ENCODE measurements around the gene MRPL18.
"Not testable (repeated sequence)": the region's sequence is repeated elsewhere in the genome, so short reads cannot be mapped to it uniquely, and the experiment has no call there.

The MRPL18 gene

GRCh38 chr6:159819932-159820640, 29.8 kb downstream of the MRPL18 start:
- peak; percentile 47 for ATAC-seq
- H3K27me3 Mint-ChIP-seq = peaks cover 24% of the 10 kb centered on the region
- H3K4me3 Mint-ChIP-seq = peak overlapping the region; percentile 67
- H3K27ac Mint-ChIP-seq = peak overlapping the region; percentile 57
- peaks cover 15% of the 10 kb centered on the region for H3K4me1 Mint-ChIP-seq
- peaks cover 20% of the 10 kb centered on the region for H3K36me3 Mint-ChIP-seq
- H3K9me3 Mint-ChIP-seq = no peaks in the 10 kb centered on the region

- Mint-ChIP-seq H3K27me3 (peaks cover 24% of the 10 kb centered on the region), H3K4me3 (no peak overlapping the region), H3K4me1 (peaks cover 15% of the 10 kb centered on the region), H3K27ac (no peak overlapping the region), H3K36me3 (peaks cover 20% of the 10 kb centered on the region), H3K9me3 (no peaks in the 10 kb centered on the region)
- ATAC-seq = no peak
These were observed 30.9 kb downstream of the MRPL18 start for GRCh38 chr6:159821122-159821521.

GRCh38 chr6:159821726-159822125, 31.5 kb downstream of the MRPL18 start:
- ATAC-seq = no peak
- H3K4me3 Mint-ChIP-seq = no peak overlapping the region

GRCh38 chr6:159823953-159824352, 33.7 kb downstream of the MRPL18 start:
- Mint-ChIP-seq H3K27me3 (peaks cover 24% of the 10 kb centered on the region), H3K4me3 (no peak overlapping the region), H3K4me1 (peaks cover 16% of the 10 kb centered on the region), H3K36me3 (peaks cover 20% of the 10 kb centered on the region), H3K9me3 (no peaks in the 10 kb centered on the region), H3K27ac (no peak overlapping the region)
- no peak for ATAC-seq

More at GRCh38 chr6:159821726-159822125, 31.5 kb downstream of the MRPL18 start:
- H3K27ac Mint-ChIP-seq = no peak overlapping the region
- peaks cover 24% of the 10 kb centered on the region for H3K27me3 Mint-ChIP-seq
- peaks cover 15% of the 10 kb centered on the region for H3K4me1 Mint-ChIP-seq
- peaks cover 20% of the 10 kb centered on the region for H3K36me3 Mint-ChIP-seq
- H3K9me3 Mint-ChIP-seq = no peaks in the 10 kb centered on the region

- H3K4me3 Mint-ChIP-seq, ATAC-seq, H3K27ac Mint-ChIP-seq, H3K9me3 Mint-ChIP-seq: not testable (repeated sequence)
- peaks cover 19% of the 10 kb centered on the region for H3K4me1 Mint-ChIP-seq
- peaks cover 19% of the 10 kb centered on the region for H3K27me3 Mint-ChIP-seq
- peaks cover 13% of the 10 kb centered on the region for H3K36me3 Mint-ChIP-seq
These were observed 34.4 kb downstream of the MRPL18 start for GRCh38 chr6:159824690-159825089.

GRCh38 chr6:159826004-159826403, 35.7 kb downstream of the MRPL18 start:
- no peak for ATAC-seq
- no peak overlapping the region for H3K27ac Mint-ChIP-seq
- no peak overlapping the region for H3K4me3 Mint-ChIP-seq
- H3K36me3 Mint-ChIP-seq = peaks cover 12% of the 10 kb centered on the region
- peaks cover 18% of the 10 kb centered on the region for H3K4me1 Mint-ChIP-seq
- peaks cover 15% of the 10 kb centered on the region for H3K27me3 Mint-ChIP-seq
- H3K9me3 Mint-ChIP-seq = no peaks in the 10 kb centered on the region

- no peak for ATAC-seq
These were observed 36.8 kb downstream of the MRPL18 start for GRCh38 chr6:159826968-159827647.

GRCh38 chr6:159828074-159828473, 37.8 kb downstream of the MRPL18 start:
- no peak overlapping the region for H3K4me3 Mint-ChIP-seq
- H3K36me3 Mint-ChIP-seq = peaks cover 9% of the 10 kb centered on the region
- H3K27ac Mint-ChIP-seq = no peak overlapping the region
- no peaks in the 10 kb centered on the region for H3K9me3 Mint-ChIP-seq
- peaks cover 3% of the 10 kb centered on the region for H3K27me3 Mint-ChIP-seq
- peaks cover 18% of the 10 kb centered on the region for H3K4me1 Mint-ChIP-seq
- ATAC-seq = no peak

More at GRCh38 chr6:159826968-159827647, 36.8 kb downstream of the MRPL18 start:
- Mint-ChIP-seq H3K27me3 (peaks cover 12% of the 10 kb centered on the region), H3K4me3 (no peak overlapping the region), H3K4me1 (peaks cover 18% of the 10 kb centered on the region), H3K27ac (no peak overlapping the region), H3K36me3 (peaks cover 12% of the 10 kb centered on the region), H3K9me3 (no peaks in the 10 kb centered on the region)

GRCh38 chr6:159829526-159829925, 39.3 kb downstream of the MRPL18 start:
- Mint-ChIP-seq H3K36me3 (no peaks in the 10 kb centered on the region), H3K9me3 (no peaks in the 10 kb centered on the region), H3K27ac (no peak overlapping the region), H3K4me3 (no peak overlapping the region), H3K4me1 (peaks cover 18% of the 10 kb centered on the region), H3K27me3 (no peaks in the 10 kb centered on the region)
- ATAC-seq = no peak

- Mint-ChIP-seq H3K27ac (no peak overlapping the region), H3K4me1 (peaks cover 18% of the 10 kb centered on the region), H3K4me3 (no peak overlapping the region), H3K36me3 (no peaks in the 10 kb centered on the region), H3K9me3 (no peaks in the 10 kb centered on the region), H3K27me3 (no peaks in the 10 kb centered on the region)
- ATAC-seq = no peak
These were observed 40.5 kb downstream of the MRPL18 start for GRCh38 chr6:159830501-159831372.

- no peaks in the 10 kb centered on the region for H3K36me3 Mint-ChIP-seq
- peaks cover 4% of the 10 kb centered on the region for H3K27me3 Mint-ChIP-seq
- peaks cover 18% of the 10 kb centered on the region for H3K4me1 Mint-ChIP-seq
- H3K4me3 Mint-ChIP-seq = no peak overlapping the region
- H3K27ac Mint-ChIP-seq = no peak overlapping the region
- H3K9me3 Mint-ChIP-seq = no peaks in the 10 kb centered on the region
- ATAC-seq = no peak
These were observed 41.1 kb downstream of the MRPL18 start for GRCh38 chr6:159831373-159831679.

- ATAC-seq = no peak
- Mint-ChIP-seq H3K4me3 (no peak overlapping the region), H3K4me1 (peaks cover 18% of the 10 kb centered on the region), H3K27me3 (peaks cover 20% of the 10 kb centered on the region), H3K27ac (no peak overlapping the region), H3K9me3 (no peaks in the 10 kb centered on the region), H3K36me3 (no peaks in the 10 kb centered on the region)
These were observed 42.7 kb downstream of the MRPL18 start for GRCh38 chr6:159832946-159833345.

- no peak overlapping the region for H3K27ac Mint-ChIP-seq
- peaks cover 18% of the 10 kb centered on the region for H3K4me1 Mint-ChIP-seq
- no peaks in the 10 kb centered on the region for H3K9me3 Mint-ChIP-seq
- no peak overlapping the region for H3K4me3 Mint-ChIP-seq
- ATAC-seq = no peak
- H3K36me3 Mint-ChIP-seq = no peaks in the 10 kb centered on the region
- H3K27me3 Mint-ChIP-seq = peaks cover 26% of the 10 kb centered on the region
These were observed 43.3 kb downstream of the MRPL18 start for GRCh38 chr6:159833556-159833955.

- Mint-ChIP-seq H3K27me3 (peaks cover 29% of the 10 kb centered on the region), H3K9me3 (no peaks in the 10 kb centered on the region), H3K36me3 (no peaks in the 10 kb centered on the region), H3K4me3 (no peak overlapping the region), H3K4me1 (peaks cover 15% of the 10 kb centered on the region), H3K27ac (no peak overlapping the region)
- ATAC-seq = no peak
These were observed 43.8 kb downstream of the MRPL18 start for GRCh38 chr6:159833997-159834603.
